GM23338 (cell line): ENCODE results near the gene GNAI3. TPM values are rescaled to one million over a fixed set of nuclear protein-coding genes. Genes with fewer than 3 reads are reported as not detected.

Source experiments
- ATAC-seq: fragments of 200-7000 bp; cut with Tn5 transposase; 3 replicates; pipeline ENCODE4 v1.9.1; 2020
- DNase-seq: peaks from one replicate; pipeline ENCODE4 v3.0.0-alpha.2; 2015; ENCODE audit warnings: low spot score
- H2AFZ ChIP-seq: fragments of 200-600 bp; sonication (generic); 2 replicates; pipeline ENCODE4 v1.8.0; 2016; ENCODE audit warnings: antibody characterized with exemption, mild to moderate bottlenecking, moderate library complexity
- H3F3A ChIP-seq: fragments of 200-600 bp; sonication (generic); replicated peaks from 2 replicates; pipeline ENCODE4 v1.8.0; 2017; ENCODE audit warnings: antibody characterized with exemption, mixed run types, low read depth
- H3K27ac ChIP-seq: fragments of 200-600 bp; sonication (generic); 2 replicates; pipeline ENCODE4 v1.6.1; 2016; ENCODE audit warnings: low read depth
- H3K27me3 ChIP-seq: fragments of 200-600 bp; sonication (generic); 2 replicates; pipeline ENCODE4 v1.8.0; 2016; ENCODE audit warnings: mild to moderate bottlenecking, mixed run types, moderate library complexity; ENCODE audit not compliant: insufficient read depth
- H3K36me3 ChIP-seq: fragments of 200-600 bp; sonication (generic); 2 replicates; pipeline ENCODE4 v1.8.0; 2016; ENCODE audit warnings: mild to moderate bottlenecking; ENCODE audit not compliant: insufficient read depth
- H3K4me1 ChIP-seq: fragments of 200-600 bp; sonication (generic); 2 replicates; pipeline ENCODE4 v1.8.0; 2016; ENCODE audit warnings: mild to moderate bottlenecking, moderate library complexity; ENCODE audit not compliant: insufficient read depth
- H3K4me2 ChIP-seq: fragments of 200-600 bp; sonication (generic); 2 replicates; pipeline ENCODE4 v1.7.1; 2017; ENCODE audit warnings: mixed run types
- H3K4me3 ChIP-seq: fragments of 200-600 bp; sonication (generic); 2 replicates; pipeline ENCODE4 v1.6.1; 2016; ENCODE audit warnings: mixed run types
- H3K79me2 ChIP-seq: fragments of 200-600 bp; sonication (generic); replicated peaks from 2 replicates; pipeline ENCODE4 v1.8.0; 2017; ENCODE audit warnings: mild to moderate bottlenecking; ENCODE audit not compliant: insufficient read depth
- H3K9me2 ChIP-seq: fragments of 200-600 bp; sonication (generic); 2 replicates; pipeline ENCODE4 v1.8.0; 2017; ENCODE audit not compliant: insufficient read depth
- H4K20me1 ChIP-seq: fragments of 200-600 bp; sonication (generic); replicated peaks from 2 replicates; pipeline ENCODE4 v1.8.0; 2017; ENCODE audit warnings: mild to moderate bottlenecking; ENCODE audit not compliant: insufficient read depth
- H3K27ac Mint-ChIP-seq: 2 replicates; pipeline ENCODE4 v1.8.0; 2020; ENCODE audit warnings: inconsistent platforms, mild to moderate bottlenecking, moderate library complexity, mixed read lengths
- H3K27me3 Mint-ChIP-seq: 3 replicates; pipeline ENCODE4 v1.8.0; 2022; ENCODE audit warnings: low read depth, mild to moderate bottlenecking, moderate library complexity, mixed read lengths, inconsistent platforms; ENCODE audit not compliant: insufficient read depth, poor library complexity
- H3K36me3 Mint-ChIP-seq: 3 replicates; pipeline ENCODE4 v1.8.0; 2021; ENCODE audit warnings: low read depth, mild to moderate bottlenecking, inconsistent platforms, moderate library complexity, mixed read lengths
- H3K4me1 Mint-ChIP-seq: 3 replicates; pipeline ENCODE4 v1.8.0; 2020; ENCODE audit warnings: mild to moderate bottlenecking, inconsistent platforms, mixed read lengths
- H3K4me3 Mint-ChIP-seq: 3 replicates; pipeline ENCODE4 v1.8.0; 2021; ENCODE audit warnings: moderate library complexity, mild to moderate bottlenecking, inconsistent platforms, mixed read lengths
- H3K9me3 Mint-ChIP-seq: 3 replicates; pipeline ENCODE4 v1.8.0; 2020; ENCODE audit warnings: moderate library complexity, mild to moderate bottlenecking, inconsistent platforms, mixed read lengths
- CREB1 ChIP-seq: fragments of 250-450 bp; sonication (Bioruptor Pico); IDR thresholded peaks from 2 replicates; pipeline ENCODE4 v1.5.0; 2020; ENCODE audit warnings: low read depth, mild to moderate bottlenecking, moderate library complexity
- CTCF ChIP-seq, 2 experiments: fragments of 200-600 bp in 1 of 2; sonication (generic) in 1 of 2; conservative IDR thresholded peaks; 2 replicates each; pipeline versions ENCODE4 v1.5.1 to v1.6.1; 2016 to 2017; ENCODE audit warnings: antibody characterized with exemption in 2 of 2, low read depth in 2 of 2, mild to moderate bottlenecking in 2 of 2, moderate library complexity in 1 of 2
- ETS1 ChIP-seq: IDR thresholded peaks from 2 replicates; pipeline ENCODE4 v1.6.1; 2016; ENCODE audit warnings: antibody characterized with exemption
- EZH2 ChIP-seq: fragments of 200-600 bp; sonication (generic); IDR thresholded peaks from one replicate; pipeline ENCODE4 v1.8.0; 2017; ENCODE audit warnings: antibody characterized with exemption, mild to moderate bottlenecking, low read depth; ENCODE audit not compliant: unreplicated experiment
- JUNB ChIP-seq: IDR thresholded peaks from one replicate; pipeline ENCODE4 v1.6.1; 2016; ENCODE audit warnings: antibody characterized with exemption; ENCODE audit not compliant: unreplicated experiment
- NANOG ChIP-seq: IDR thresholded peaks from 2 replicates; pipeline ENCODE4 v1.6.1; 2016; ENCODE audit warnings: antibody characterized with exemption, borderline replicate concordance
- POLR2AphosphoS5 ChIP-seq: IDR thresholded peaks from 2 replicates; pipeline ENCODE4 v1.6.1; 2016; ENCODE audit warnings: antibody characterized with exemption, low read depth
- REST ChIP-seq: IDR thresholded peaks from one replicate; pipeline ENCODE4 v1.6.1; 2018; ENCODE audit warnings: antibody characterized with exemption; ENCODE audit not compliant: unreplicated experiment
- STAT1 ChIP-seq: IDR thresholded peaks from one replicate; pipeline ENCODE4 v1.6.1; 2016; ENCODE audit warnings: antibody characterized with exemption; ENCODE audit not compliant: unreplicated experiment
- ZNF114 ChIP-seq: fragments of 250-450 bp; sonication (Bioruptor Pico); IDR thresholded peaks from 2 replicates; pipeline ENCODE4 v1.5.0; 2020; ENCODE audit warnings: mild to moderate bottlenecking, moderate library complexity
- ZNF331 ChIP-seq: fragments of 250-450 bp; sonication (Bioruptor Pico); IDR thresholded peaks from 2 replicates; pipeline ENCODE4 v1.5.0; 2020; ENCODE audit warnings: low read depth, mild to moderate bottlenecking, moderate library complexity
- polyA plus RNA-seq: library from polyadenylated mRNA; unstranded; fragments of >200 nt; fragmentation: Nextera tagmentation; extraction: Ambion mirVana; gene quantifications from 2 replicates; pipeline ENCODE4 v1.2.1, GENCODE V29; 2016
- total RNA-seq: library from RNA; depleted of rRNA; stranded (reverse); fragments of >200 nt; shearing (Covaris generic); gene quantifications from 2 replicates; pipeline ENCODE4 v1.2.3, GENCODE V29; 2014

The GNAI3 gene
- total and polyA plus RNA-seq, 2 experiments from 2014 or later = 4.5 to 10.2 TPM

GRCh38 chr1:109579491-109579890 lies 31.1 kb downstream of the GNAI3 start:
- H3K4me3 ChIP-seq = no peak overlapping the region
- no peaks in the 10 kb centered on the region for H3K9me2 ChIP-seq
- H3K4me3 Mint-ChIP-seq = no peak overlapping the region
- no peak overlapping the region for H3K4me2 ChIP-seq
- H3K27me3 Mint-ChIP-seq = peaks cover 3% of the 10 kb centered on the region
- no peaks in the 10 kb centered on the region for H3K9me3 Mint-ChIP-seq
- no peaks in the 10 kb centered on the region for H3F3A ChIP-seq
- H3K36me3 ChIP-seq = peaks cover 24% of the 10 kb centered on the region
- no peaks in the 10 kb centered on the region for H3K4me1 ChIP-seq
- H3K36me3 Mint-ChIP-seq = peaks cover 34% of the 10 kb centered on the region
- H3K27me3 ChIP-seq = no peaks in the 10 kb centered on the region
- TF ChIP-seq ZNF114 (CRISPR knock-in tag) (no peak), STAT1 (no peak), NANOG (no peak), CREB1 (CRISPR knock-in tag) (no peak)
- DNase-seq (no peak), ATAC-seq (no peak)
- H3K79me2 ChIP-seq = peaks cover 12% of the 10 kb centered on the region
- H3K27ac Mint-ChIP-seq = no peak overlapping the region
- no peak overlapping the region for H2AFZ ChIP-seq
- H4K20me1 ChIP-seq = peaks cover 20% of the 10 kb centered on the region
- H3K27ac ChIP-seq = no peak overlapping the region
- H3K4me1 Mint-ChIP-seq = no peaks in the 10 kb centered on the region

- no peaks in the 10 kb centered on the region for H3K4me1 Mint-ChIP-seq
- H3K4me3 Mint-ChIP-seq = no peak overlapping the region
Measured at GRCh38 chr1:109582021-109582420, 33.6 kb downstream of the GNAI3 start.

More at GRCh38 chr1:109582021-109582420, 33.6 kb downstream of the GNAI3 start:
- Histone ChIP-seq H3K4me2 (no peak overlapping the region), H3F3A (no peaks in the 10 kb centered on the region), H3K9me2 (no peaks in the 10 kb centered on the region), H4K20me1 (peaks cover 16% of the 10 kb centered on the region), H2AFZ (no peak overlapping the region), H3K27me3 (no peaks in the 10 kb centered on the region), H3K4me3 (no peak overlapping the region), H3K36me3 (peaks cover 38% of the 10 kb centered on the region), H3K79me2 (no peaks in the 10 kb centered on the region; the same call in 1 of the 2 replicates), H3K27ac (no peak overlapping the region), H3K4me1 (no peaks in the 10 kb centered on the region)
- DNase-seq = no peak
- no peaks in the 10 kb centered on the region for H3K27me3 Mint-ChIP-seq
- no peak overlapping the region for H3K27ac Mint-ChIP-seq
- TF ChIP-seq STAT1 (no peak), POLR2AphosphoS5 (no peak), ZNF114 (CRISPR knock-in tag) (no peak), CTCF (conservative IDR thresholded peaks at IDR 0.05; ENCODE audit: low read depth in 2 of 2) (no peak), ETS1 (no peak), REST (no peak), EZH2 (no peak), CREB1 (CRISPR knock-in tag) (no peak), ZNF331 (no peak), JUNB (no peak)
- H3K36me3 Mint-ChIP-seq = peaks cover 42% of the 10 kb centered on the region
- ATAC-seq = no peak
- no peaks in the 10 kb centered on the region for H3K9me3 Mint-ChIP-seq
